Left lung (tissue), 10 donors: ENCODE data around the gene GGT1. TPM values are rescaled to one million over a fixed set of nuclear protein-coding genes. Genes with fewer than 3 reads are reported as not detected.
"Not testable (repeated sequence)": the region's sequence is repeated elsewhere in the genome, so short reads cannot be mapped to it uniquely, and the experiment has no call there.

Experiments
- ATAC-seq: fragments of 200-7000 bp; cut with Tn5 transposase; one replicate; pipeline ENCODE4 v1.9.1; 2020; ENCODE audit warnings: moderate library complexity
- DNase-seq, 4 donors: peaks; one replicate each; pipeline ENCODE4 v3.0.0-alpha.2; 2013 to 2020
- H3K27ac ChIP-seq, 2 donors: fragments of 200-600 bp; sonication (generic) in 1 of 2; one replicate each; pipeline versions ENCODE4 v1.5.0 to v1.8.0; 2020 to 2021
- H3K27me3 ChIP-seq, 2 donors: fragments of 200-600 bp; sonication (generic) in 1 of 2; one replicate each; pipeline versions ENCODE4 v1.5.0 to v1.8.0; 2020 to 2021
- H3K36me3 ChIP-seq, 2 donors: fragments of 200-600 bp; sonication (generic) in 1 of 2; one replicate each; pipeline versions ENCODE4 v1.5.0 to v1.8.0; 2020 to 2021
- H3K4me1 ChIP-seq, 2 donors: fragments of 200-600 bp; one replicate each; pipeline ENCODE4 v1.8.0; 2021
- H3K4me3 ChIP-seq, 2 donors: fragments of 200-600 bp; sonication (generic) in 1 of 2; one replicate each; pipeline versions ENCODE4 v1.5.0 to v1.8.0; 2020 to 2021; ENCODE audit warnings: mild to moderate bottlenecking in 1 of 2
- H3K9me3 ChIP-seq, 2 donors: fragments of 200-600 bp; sonication (generic) in 1 of 2; one replicate each; pipeline versions ENCODE4 v1.5.0 to v1.8.0; 2020 to 2021
- CTCF ChIP-seq, 2 donors: fragments of 200-600 bp; sonication (generic) in 1 of 2; IDR thresholded peaks; one replicate each; pipeline versions ENCODE4 v1.5.0 to v1.8.0; 2021; ENCODE audit warnings: antibody characterized with exemption in 2 of 2
- intact Hi-C, 2 donors: fragments of 100-400 bp; cut with DNase I; formaldehyde crosslinking; loops; one replicate each; pipeline versions ENCODE4 v1.11.2 to v1.14.2; 2022
- polyA plus RNA-seq, 6 donors: library from polyadenylated mRNA; unstranded; fragments of 120-200 nt; gene quantifications; one replicate each; pipeline ENCODE4 v1.2.1, GENCODE V29; 2013; ENCODE audit not compliant: insufficient read length in 6 of 6
- total RNA-seq, 2 donors: library from RNA; stranded (reverse); fragmentation: NEBNext Ultra II Directional; extraction: Animal tissue kit (Norgen Biotek cat#: 25700); gene quantifications; one replicate each; pipeline ENCODE4 v1.2.1, GENCODE V29; 2021
- donor health status: DM: no; HTN: yes; CAD: no.
- donor health status: DM: no; HTN: no; CAD: no.

Gene GGT1
- total and polyA plus RNA-seq, 8 donors = 9.1 to 96.4 (median 13.9) TPM

GRCh38 chr22:24594569-24595120, 8.3 kb upstream of the GGT1 start:
- Histone ChIP-seq H3K27ac (no peak overlapping the region), H3K36me3 (no peaks in the 10 kb centered on the region), H3K4me3 (no peak overlapping the region), H3K4me1 (peaks cover 6 to 11% of the 10 kb centered on the region in 2 donors), H3K27me3 (no peaks in the 10 kb centered on the region), H3K9me3 (no peaks in the 10 kb centered on the region)
- TF ChIP-seq CTCF (IDR thresholded peaks at IDR 0.05) = no peak
- DNase-seq (peak in 2 of 4 donors; percentile 43), ATAC-seq (peak; percentile 40)
- intact Hi-C loops = no loop called here

- intact Hi-C loops = no loop called here
- H3K36me3 ChIP-seq = no peaks in the 10 kb centered on the region
- ATAC-seq (no peak), DNase-seq (no peak)
- peaks cover 6 to 11% of the 10 kb centered on the region in 2 donors for H3K4me1 ChIP-seq
- no peaks in the 10 kb centered on the region for H3K9me3 ChIP-seq
- H3K27me3 ChIP-seq = no peaks in the 10 kb centered on the region
- TF ChIP-seq CTCF (IDR thresholded peaks at IDR 0.05) = no peak
- no peak overlapping the region for H3K27ac ChIP-seq
- H3K4me3 ChIP-seq = no peak overlapping the region
Measured at GRCh38 chr22:24595228-24595627, 7.8 kb upstream of the GGT1 start.

GRCh38 chr22:24595863-24596262, 7.1 kb upstream of the GGT1 start:
- ATAC-seq (no peak), DNase-seq (no peak)
- Histone ChIP-seq H3K27ac (no peak overlapping the region), H3K27me3 (no peaks in the 10 kb centered on the region), H3K9me3 (no peaks in the 10 kb centered on the region), H3K4me3 (no peak overlapping the region), H3K4me1 (peaks cover 6 to 11% of the 10 kb centered on the region in 2 donors), H3K36me3 (no peaks in the 10 kb centered on the region)
- intact Hi-C loops = no loop called here
- no peak for TF ChIP-seq CTCF (IDR thresholded peaks at IDR 0.05)

- DNase-seq, ATAC-seq, intact Hi-C loops, H3K9me3 ChIP-seq, H3K4me3 ChIP-seq, H3K27ac ChIP-seq, H3K36me3 ChIP-seq, H3K27me3 ChIP-seq: not testable (repeated sequence)
- H3K4me1 ChIP-seq = peaks cover 12 to 23% of the 10 kb centered on the region in 2 donors
Measured at GRCh38 chr22:24597076-24597475, 5.9 kb upstream of the GGT1 start.

GRCh38 chr22:24599514-24599913, 3.5 kb upstream of the GGT1 start:
- ATAC-seq (no peak), DNase-seq (no peak)
- H3K27ac ChIP-seq = no peak overlapping the region
- H3K27me3 ChIP-seq = no peaks in the 10 kb centered on the region
- no peak overlapping the region for H3K4me3 ChIP-seq
- no peak for TF ChIP-seq CTCF (IDR thresholded peaks at IDR 0.05)
- peaks cover 7 to 38% of the 10 kb centered on the region in 2 donors for H3K4me1 ChIP-seq
- no peaks in the 10 kb centered on the region for H3K9me3 ChIP-seq
- no peaks in the 10 kb centered on the region for H3K36me3 ChIP-seq
- intact Hi-C loops = no loop called here

GRCh38 chr22:24599958-24600715, 2.9 kb upstream of the GGT1 start:
- H3K27me3 ChIP-seq, ATAC-seq, DNase-seq, intact Hi-C loops, H3K27ac ChIP-seq, H3K9me3 ChIP-seq, H3K36me3 ChIP-seq, H3K4me3 ChIP-seq: not testable (repeated sequence)
- peaks cover 7 to 36% of the 10 kb centered on the region in 2 donors for H3K4me1 ChIP-seq
